ENCODE results near the gene PRH1.

DNA sequence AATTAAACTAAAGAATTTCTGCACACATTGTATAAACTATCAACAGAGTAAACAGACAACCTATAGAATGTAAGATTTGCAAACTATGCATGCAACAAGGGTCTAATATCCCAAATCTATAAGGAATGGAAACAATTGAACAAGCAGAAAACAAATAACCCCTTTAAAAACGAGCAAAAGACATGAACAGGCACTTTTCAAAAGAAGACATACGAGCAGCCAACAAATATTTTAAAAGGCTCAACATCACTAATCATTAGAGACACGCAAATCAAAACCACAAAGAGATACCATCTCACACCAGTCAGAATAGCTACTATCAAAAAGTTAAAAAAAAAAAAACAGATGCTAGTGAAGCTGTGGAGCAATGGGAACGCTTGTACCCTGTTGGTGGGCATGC lies 20.6 kb upstream of the PRH1 start:
- TF ChIP-seq CTCF (IDR thresholded peaks at IDR 0.05; ENCODE audit: borderline replicate concordance, extremely low read depth, low read length, poor library complexity, severe bottlenecking), result no peak
- no peak for TF ChIP-seq EZH2 (IDR thresholded peaks at IDR 0.05; ENCODE audit: borderline replicate concordance, low read depth, low read length, severe bottlenecking)
